Esophagus squamous epithelium (tissue), 5 donors: Measurements from ENCODE around the gene CASP7. TPM values are rescaled to one million over a fixed set of nuclear protein-coding genes. Genes with fewer than 3 reads are reported as not detected.

ENCODE experiments used
- DNase-seq: peaks from one replicate; lab custom pipeline; 2025; lab: John Stamatoyannopoulos, UW
- H3K27ac ChIP-seq, 4 donors: fragments of 200-600 bp; sonication (generic); one replicate each; pipeline ENCODE4 v1.5.1; 2016 to 2019; ENCODE audit warnings: mild to moderate bottlenecking in 1 of 4
- H3K27me3 ChIP-seq, 4 donors: fragments of 200-600 bp; sonication (generic); 1 replicate in 3 of 4; 2 replicates in 1 of 4; pipeline versions ENCODE4 v1.5.1 to v1.6.0; 2017 to 2021; ENCODE audit warnings: antibody characterized with exemption in 1 of 4
- H3K36me3 ChIP-seq, 3 donors: fragments of 200-600 bp; sonication (generic); one replicate each; pipeline ENCODE4 v1.5.1; 2016 to 2019
- H3K4me1 ChIP-seq, 3 donors: fragments of 200-600 bp; sonication (generic); one replicate each; pipeline ENCODE4 v1.5.1; 2017 to 2019
- H3K4me3 ChIP-seq, 4 donors: fragments of 200-600 bp; sonication (generic); 1 replicate in 3 of 4; 2 replicates in 1 of 4; pipeline ENCODE4 v1.5.1; 2016 to 2019; ENCODE audit warnings: mild to moderate bottlenecking in 2 of 4, moderate library complexity in 1 of 4
- H3K9me3 ChIP-seq, 3 donors: fragments of 200-600 bp; sonication (generic); one replicate each; pipeline ENCODE4 v1.5.1; 2016 to 2019
- POLR2A ChIP-seq, 4 donors: fragments of 450-650 bp; IDR thresholded peaks; one replicate each; pipeline ENCODE4 v1.6.1; 2017; ENCODE audit warnings: antibody characterized with exemption in 4 of 4, mild to moderate bottlenecking in 4 of 4, moderate library complexity in 3 of 4
- WGBS, 2 donors: methylation state at CpG; one replicate each; pipeline ENCODE4 v1.1.5; 2018; 5-methylcytosine and 5-hydroxymethylcytosine counted together
- intact Hi-C: fragments of 100-400 bp; cut with DNase I; formaldehyde crosslinking; loops from one replicate; pipeline ENCODE4 v1.15.0; 2022
- total RNA-seq, 4 donors: library from RNA; depleted of rRNA; stranded (reverse); fragments of >200 nt; gene quantifications; one replicate each; pipeline ENCODE4 v1.1.0, GENCODE V29; 2016
- TF ChIP-seq, protein P1 (sequence below), 6 experiments: fragments of 450-650 bp in 4 of 6; fragments of 200-600 bp in 2 of 6; sonication (generic) in 2 of 6; IDR thresholded peaks; one replicate each; pipeline ENCODE4 v1.5.1; 2016 to 2019; ENCODE audit warnings: antibody characterized with exemption in 6 of 6, mild to moderate bottlenecking in 4 of 6, moderate library complexity in 4 of 6
- donor health status: DM: yes; HTN: yes; CAD: no.

The CASP7 gene
- total RNA-seq, 4 donors from 2014 or later: 12.9 to 24.2 (median 18.8) TPM

DNA sequence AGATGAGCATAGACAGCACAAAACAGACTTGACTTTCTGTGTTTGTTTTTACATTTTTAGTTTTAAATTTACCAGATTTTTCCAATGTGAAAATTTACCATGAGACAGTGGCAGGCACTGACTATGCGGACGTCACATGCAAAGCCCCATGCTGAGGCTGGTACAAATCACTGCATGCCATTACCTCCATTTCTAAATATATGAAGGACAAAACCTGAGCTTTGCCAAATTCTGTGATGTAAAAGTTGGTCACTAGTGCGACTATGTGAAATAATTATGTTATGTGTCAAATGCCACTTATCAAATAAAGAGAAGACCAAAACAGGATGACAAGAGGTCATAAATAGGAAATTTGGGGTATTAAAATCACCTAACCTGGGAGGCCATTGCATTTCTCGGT lies 38.0 kb upstream of the CASP7 start:
- TF ChIP-seq, protein P1, sequence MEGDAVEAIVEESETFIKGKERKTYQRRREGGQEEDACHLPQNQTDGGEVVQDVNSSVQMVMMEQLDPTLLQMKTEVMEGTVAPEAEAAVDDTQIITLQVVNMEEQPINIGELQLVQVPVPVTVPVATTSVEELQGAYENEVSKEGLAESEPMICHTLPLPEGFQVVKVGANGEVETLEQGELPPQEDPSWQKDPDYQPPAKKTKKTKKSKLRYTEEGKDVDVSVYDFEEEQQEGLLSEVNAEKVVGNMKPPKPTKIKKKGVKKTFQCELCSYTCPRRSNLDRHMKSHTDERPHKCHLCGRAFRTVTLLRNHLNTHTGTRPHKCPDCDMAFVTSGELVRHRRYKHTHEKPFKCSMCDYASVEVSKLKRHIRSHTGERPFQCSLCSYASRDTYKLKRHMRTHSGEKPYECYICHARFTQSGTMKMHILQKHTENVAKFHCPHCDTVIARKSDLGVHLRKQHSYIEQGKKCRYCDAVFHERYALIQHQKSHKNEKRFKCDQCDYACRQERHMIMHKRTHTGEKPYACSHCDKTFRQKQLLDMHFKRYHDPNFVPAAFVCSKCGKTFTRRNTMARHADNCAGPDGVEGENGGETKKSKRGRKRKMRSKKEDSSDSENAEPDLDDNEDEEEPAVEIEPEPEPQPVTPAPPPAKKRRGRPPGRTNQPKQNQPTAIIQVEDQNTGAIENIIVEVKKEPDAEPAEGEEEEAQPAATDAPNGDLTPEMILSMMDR (IDR thresholded peaks at IDR 0.05): no peak
- TF ChIP-seq POLR2A (IDR thresholded peaks at IDR 0.05): no peak
- DNase-seq: no peak
- Histone ChIP-seq H3K36me3 (no peaks in the 10 kb centered on the region), H3K27ac (no peak overlapping the region), H3K27me3 (peaks cover 0 to 3% (median 0%) of the 10 kb centered on the region in 4 donors), H3K9me3 (no peaks in the 10 kb centered on the region), H3K4me3 (no peak overlapping the region), H3K4me1 (peaks cover 0 to 37% (median 0%) of the 10 kb centered on the region in 3 donors)
- WGBS, 2 donors: 58 to 93% methylated on average over 4 of the region's 4 CpGs
- intact Hi-C loops: no loop called here

DNA sequence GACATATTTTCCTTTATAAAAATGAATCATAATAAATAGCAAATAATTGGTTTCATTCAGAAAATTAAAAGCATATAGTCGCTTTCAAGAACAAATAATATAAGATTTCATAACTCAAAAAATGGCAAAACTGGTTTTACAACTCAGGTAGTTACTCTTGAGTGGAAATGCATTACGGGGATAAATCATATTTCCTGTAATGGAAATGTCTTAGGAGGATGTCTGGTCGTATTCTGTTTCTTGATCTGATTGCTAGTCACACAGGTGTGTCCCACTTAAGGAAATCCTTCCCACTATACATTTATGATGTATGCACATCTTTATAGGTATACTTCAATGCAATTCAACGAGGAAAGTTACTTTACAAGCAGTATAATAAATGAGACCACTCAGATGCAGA lies 36.5 kb upstream of the CASP7 start:
- Histone ChIP-seq H3K9me3 (no peaks in the 10 kb centered on the region), H3K4me1 (peaks cover 0 to 38% (median 0%) of the 10 kb centered on the region in 3 donors), H3K27ac (no peak overlapping the region), H3K4me3 (no peak overlapping the region), H3K27me3 (peaks cover 0 to 3% (median 0%) of the 10 kb centered on the region in 4 donors), H3K36me3 (no peaks in the 10 kb centered on the region)
- 40 to 42% methylated on average over 4 of the region's 4 CpGs for WGBS, 2 donors
- TF ChIP-seq, protein P1 (IDR thresholded peaks at IDR 0.05): no peak
- no peak for TF ChIP-seq POLR2A (IDR thresholded peaks at IDR 0.05)
- intact Hi-C loops: no loop called here
- no peak for DNase-seq

DNA sequence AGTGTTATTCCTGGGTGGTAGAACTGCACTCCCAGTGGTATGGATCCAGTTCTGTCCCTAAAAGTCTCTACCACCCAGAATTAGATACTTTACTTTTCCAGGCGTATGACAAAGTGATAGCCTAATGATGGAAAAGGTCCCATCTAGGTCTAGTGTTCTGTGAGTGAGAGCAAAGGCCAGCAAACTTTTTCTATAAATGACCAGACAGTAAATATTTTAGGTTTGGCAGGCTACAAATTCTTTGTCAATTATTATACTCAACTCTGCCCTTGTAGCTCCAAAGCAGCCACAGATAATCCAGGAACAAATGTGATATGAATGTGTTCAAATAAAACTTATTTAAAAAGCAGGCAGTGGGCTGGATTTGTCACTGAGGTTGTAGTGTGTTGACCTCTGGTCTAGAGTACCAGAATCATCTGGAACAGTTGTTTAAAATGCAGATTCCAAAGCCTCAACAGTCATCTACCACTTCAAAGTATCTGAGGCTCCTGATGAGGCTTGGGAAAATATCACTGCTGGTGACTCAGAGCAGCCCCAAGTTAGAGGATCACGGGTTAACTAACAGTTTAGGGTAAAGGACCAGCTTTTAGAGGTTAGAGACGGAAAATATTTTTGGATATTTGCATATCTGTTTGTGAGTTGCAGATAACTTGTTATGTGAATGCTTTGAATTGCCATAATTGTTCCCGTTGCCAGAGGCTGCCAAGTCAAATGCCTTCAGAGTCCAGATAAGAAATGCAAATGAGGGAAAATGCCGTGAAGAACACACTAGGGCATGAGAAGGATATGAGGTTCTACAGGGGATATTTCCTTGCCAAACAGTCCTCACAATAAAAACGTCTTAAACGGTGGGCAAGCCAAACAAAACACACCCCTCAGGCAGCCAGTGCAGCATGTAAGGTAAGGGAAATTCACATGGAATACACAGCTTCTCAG lies 35.3 kb upstream of the CASP7 start:
- peaks cover 0 to 38% (median 0%) of the 10 kb centered on the region in 3 donors for H3K4me1 ChIP-seq
- TF ChIP-seq, protein P1 (IDR thresholded peaks at IDR 0.05): no peak
- no peak for TF ChIP-seq POLR2A (IDR thresholded peaks at IDR 0.05)
- H3K27ac ChIP-seq: no peak overlapping the region
- no peak for DNase-seq
- intact Hi-C loops: no loop called here
- H3K4me3 ChIP-seq: no peak overlapping the region
- peaks cover 0 to 6% (median 1%) of the 10 kb centered on the region in 4 donors for H3K27me3 ChIP-seq
- no peaks in the 10 kb centered on the region for H3K9me3 ChIP-seq
- 27 to 28% methylated on average over 7 of the region's 7 CpGs for WGBS, 2 donors
- H3K36me3 ChIP-seq: no peaks in the 10 kb centered on the region

DNA sequence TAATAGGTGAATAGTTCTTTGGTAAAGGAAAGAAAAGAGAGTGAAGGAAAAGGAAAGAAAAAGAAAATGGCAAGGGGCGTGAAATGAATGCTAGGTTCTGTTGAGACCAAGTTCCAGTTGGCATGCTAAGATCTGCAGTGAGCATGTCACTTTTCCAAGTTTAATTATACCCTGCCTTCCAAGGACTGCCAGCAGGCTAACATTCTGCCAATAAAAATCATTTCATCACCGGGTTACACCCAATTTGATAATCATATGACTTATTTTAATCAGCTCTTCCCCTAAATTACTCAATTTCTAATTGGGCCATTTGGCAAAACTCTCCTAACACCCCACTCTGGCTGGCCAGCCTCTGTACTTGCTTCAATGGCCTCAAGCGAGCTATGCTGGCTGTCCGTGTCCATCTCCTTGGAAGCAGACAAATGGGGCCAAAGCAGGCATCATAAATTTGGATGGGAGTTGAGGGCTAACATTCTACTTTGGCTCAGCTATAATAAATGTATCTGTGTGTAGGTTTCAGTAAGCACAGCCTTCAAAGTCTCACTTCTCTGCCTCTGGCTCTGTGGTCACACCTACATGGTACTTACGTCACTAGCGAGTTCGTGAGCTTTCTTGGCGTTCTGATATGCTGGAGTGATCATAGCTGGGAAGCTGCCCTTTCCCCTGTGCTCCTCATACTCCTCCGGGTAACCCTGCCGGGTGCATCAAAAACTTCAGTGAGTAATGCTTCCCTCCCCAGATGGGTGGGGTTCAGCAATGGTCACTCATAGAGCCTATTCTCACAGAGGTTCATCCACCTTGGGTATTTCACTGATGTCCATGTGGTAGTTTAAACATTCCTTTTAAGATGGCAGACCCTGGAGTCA lies 33.1 kb upstream of the CASP7 start:
- Histone ChIP-seq H3K9me3 (no peaks in the 10 kb centered on the region), H3K4me3 (no peak overlapping the region), H3K27me3 (peaks cover 0 to 17% (median 1%) of the 10 kb centered on the region in 4 donors), H3K36me3 (no peaks in the 10 kb centered on the region), H3K27ac (peak overlapping the region in 1 of 4 donors; percentile 10), H3K4me1 (peaks cover 0 to 38% (median 0%) of the 10 kb centered on the region in 3 donors)
- DNase-seq: no peak
- intact Hi-C loops: no loop called here
- no peak for TF ChIP-seq POLR2A (IDR thresholded peaks at IDR 0.05)
- TF ChIP-seq, protein P1 (IDR thresholded peaks at IDR 0.05): no peak
- 35 to 70% methylated on average over 8 to 10 of the region's 10 CpGs for WGBS, 2 donors
